Erythroblast (primary cell): ENCODE results near the gene ARHGAP42.

Source experiments
- DNase-seq, 2 experiments: peaks; one replicate each; lab custom pipeline; 2025; lab: John Stamatoyannopoulos, UW
- GATA1 ChIP-seq: IDR thresholded peaks from 2 replicates; pipeline ENCODE4 v1.6.1; 2011; ENCODE audit warnings: low read depth, mild to moderate bottlenecking, control low read depth, low read length, moderate library complexity
- POLR2A ChIP-seq: IDR thresholded peaks from 2 replicates; pipeline ENCODE4 v1.6.1; 2011; ENCODE audit warnings: mild to moderate bottlenecking, low read length

Gene ARHGAP42

GRCh38 chr11:100851147-100851546 lies 164.1 kb downstream of the ARHGAP42 start:
- TF ChIP-seq GATA1: no peak
- TF ChIP-seq POLR2A: no peak

GRCh38 chr11:100851584-100852152 lies 164.6 kb downstream of the ARHGAP42 start:
- no peak for DNase-seq
- TF ChIP-seq POLR2A: no peak
- no peak for TF ChIP-seq GATA1

More at GRCh38 chr11:100851147-100851546, 164.1 kb downstream of the ARHGAP42 start:
- no peak for DNase-seq

GRCh38 chr11:100855466-100856067 lies 168.5 kb downstream of the ARHGAP42 start:
- DNase-seq: peak; percentile 63 to 69
- TF ChIP-seq POLR2A (no peak), GATA1 (no peak)

- no peak for DNase-seq
- TF ChIP-seq GATA1 (no peak), POLR2A (no peak)
These were observed 170.3 kb downstream of the ARHGAP42 start for GRCh38 chr11:100857236-100858005.

- TF ChIP-seq GATA1 (no peak), POLR2A (no peak)
- peak; percentile 39 to 53 for DNase-seq
These were observed 173.4 kb downstream of the ARHGAP42 start for GRCh38 chr11:100860318-100861155.

DNA sequence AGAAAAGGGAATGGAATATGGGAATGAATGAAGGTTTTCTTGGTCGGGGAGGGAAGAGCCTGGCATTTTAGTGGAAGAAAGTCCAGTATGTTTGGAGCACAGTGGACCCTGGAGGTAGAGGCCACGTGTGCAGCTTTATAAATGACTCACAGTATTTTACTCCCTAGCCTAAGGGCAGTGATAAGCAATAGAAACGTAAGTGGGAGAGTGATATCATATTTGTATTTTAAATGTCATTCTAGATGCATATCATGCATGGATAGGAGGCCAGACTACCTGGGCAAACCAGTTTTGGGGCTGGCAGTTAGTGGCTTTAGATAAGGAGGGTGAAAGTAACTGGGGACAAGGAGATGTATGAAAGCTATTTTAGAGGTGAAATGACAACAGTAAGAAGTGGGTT lies 174.1 kb downstream of the ARHGAP42 start:
- DNase-seq: peak; percentile 44 to 53
- TF ChIP-seq GATA1 (no peak), POLR2A (no peak)

- DNase-seq: peak; percentile 94 to 99
- TF ChIP-seq GATA1 (peak; percentile 41), POLR2A (peak; percentile 77)
These were observed 176.0 kb downstream of the ARHGAP42 start for GRCh38 chr11:100863080-100863581.

- TF ChIP-seq POLR2A (no peak), GATA1 (no peak)
- DNase-seq: peak; percentile 53 to 68
These were observed 178.5 kb downstream of the ARHGAP42 start for GRCh38 chr11:100865443-100866065.

GRCh38 chr11:100866453-100866852 lies 179.4 kb downstream of the ARHGAP42 start:
- TF ChIP-seq GATA1: no peak
- no peak for TF ChIP-seq POLR2A

GRCh38 chr11:100867606-100868005 lies 180.5 kb downstream of the ARHGAP42 start:
- no peak for DNase-seq
- TF ChIP-seq POLR2A: no peak
- no peak for TF ChIP-seq GATA1

More at GRCh38 chr11:100866453-100866852, 179.4 kb downstream of the ARHGAP42 start:
- peak in 1 of 2 experiments; percentile 1 for DNase-seq

DNA sequence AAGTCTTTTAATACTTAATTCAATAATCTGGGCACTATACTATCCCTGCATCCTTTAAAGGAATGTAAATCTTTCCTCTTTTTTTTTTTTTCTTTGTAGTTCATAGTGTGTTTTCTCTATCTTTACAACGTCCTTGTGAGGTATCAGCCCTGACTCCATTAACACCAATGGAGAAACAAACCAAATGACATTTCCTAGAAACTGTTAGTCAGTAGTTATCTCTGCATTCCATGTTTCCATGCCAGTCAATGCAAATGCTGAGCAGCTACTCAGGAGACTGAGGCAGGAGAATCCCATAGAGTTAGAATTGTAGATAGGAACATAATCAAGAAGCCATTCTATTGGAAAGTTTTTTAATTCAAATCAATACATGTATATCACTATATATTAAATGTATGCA lies 182.2 kb downstream of the ARHGAP42 start:
- TF ChIP-seq GATA1 (no peak), POLR2A (no peak)
- DNase-seq: no peak

DNA sequence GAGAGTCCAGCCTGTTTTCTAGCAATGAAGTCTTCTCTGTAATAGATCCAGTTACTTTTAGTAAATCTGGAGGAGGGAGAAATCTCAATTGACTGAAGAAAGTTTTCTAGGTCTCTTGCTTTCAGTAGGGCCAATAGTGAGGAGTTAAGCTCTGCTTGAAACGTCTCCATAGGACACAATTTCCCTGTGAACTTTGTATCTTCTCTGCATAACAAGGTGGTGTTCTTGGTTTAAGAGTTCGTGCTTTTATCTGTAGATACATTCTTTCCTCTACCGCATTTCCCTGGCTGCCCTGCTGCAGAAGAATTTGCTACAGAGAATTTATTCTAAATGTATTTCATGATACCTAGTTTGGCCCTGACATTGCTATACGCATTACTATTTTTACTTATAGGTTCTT lies 183.1 kb downstream of the ARHGAP42 start:
- peak in 1 of 2 experiments; percentile 20 for DNase-seq
- TF ChIP-seq POLR2A (no peak), GATA1 (no peak)
